IPS-20b (cell line): ENCODE data around the gene FZD2.

ENCODE experiments used
- H3K27ac ChIP-seq: one replicate; pipeline ENCODE4 v1.5.1; 2013; ENCODE audit warnings: low read length
- H3K27me3 ChIP-seq: 2 replicates; pipeline ENCODE4 v1.6.1; 2013; ENCODE audit warnings: mild to moderate bottlenecking, low read length, inconsistent platforms; ENCODE audit not compliant: insufficient read depth
- H3K36me3 ChIP-seq: 2 replicates; pipeline ENCODE4 v1.6.1; 2013; ENCODE audit warnings: low read depth, mild to moderate bottlenecking, inconsistent platforms, low read length, moderate library complexity; ENCODE audit not compliant: insufficient read depth
- H3K4me1 ChIP-seq: 2 replicates; pipeline ENCODE4 v1.6.1; 2013; ENCODE audit warnings: mild to moderate bottlenecking, control low read depth, inconsistent platforms, low read length, moderate library complexity; ENCODE audit not compliant: insufficient read depth
- H3K4me3 ChIP-seq: 2 replicates; pipeline ENCODE4 v1.5.1; 2013; ENCODE audit warnings: mild to moderate bottlenecking, low read length, inconsistent platforms
- H3K9ac ChIP-seq: 2 replicates; pipeline ENCODE4 v1.6.1; 2013; ENCODE audit warnings: low read depth, mild to moderate bottlenecking, inconsistent platforms, low read length, moderate library complexity
- H3K9me3 ChIP-seq: 2 replicates; pipeline ENCODE4 v1.6.1; 2013; ENCODE audit warnings: mild to moderate bottlenecking, low read depth, low read length, inconsistent platforms; ENCODE audit not compliant: insufficient read depth

Gene FZD2

GRCh38 chr17:44602390-44602789, 45.1 kb downstream of the FZD2 start:
- H3K27ac ChIP-seq: no peak overlapping the region
- H3K4me1 ChIP-seq: peaks cover 10% of the 10 kb centered on the region; the same call in 1 of the 2 replicates
- H3K36me3 ChIP-seq: no peaks in the 10 kb centered on the region
- H3K9me3 ChIP-seq: no peaks in the 10 kb centered on the region
- H3K9ac ChIP-seq: no peak overlapping the region
- H3K27me3 ChIP-seq: no peaks in the 10 kb centered on the region
- no peak overlapping the region for H3K4me3 ChIP-seq

- peaks cover 10% of the 10 kb centered on the region; the same call in 1 of the 2 replicates for H3K4me1 ChIP-seq
- no peaks in the 10 kb centered on the region for H3K36me3 ChIP-seq
- no peaks in the 10 kb centered on the region for H3K9me3 ChIP-seq
- H3K4me3 ChIP-seq: no peak overlapping the region
- no peak overlapping the region for H3K27ac ChIP-seq
- no peak overlapping the region for H3K9ac ChIP-seq
- no peaks in the 10 kb centered on the region for H3K27me3 ChIP-seq
Observed at GRCh38 chr17:44602970-44603369, 45.7 kb downstream of the FZD2 start.

GRCh38 chr17:44604116-44604761, 47.0 kb downstream of the FZD2 start:
- Histone ChIP-seq H3K27me3 (no peaks in the 10 kb centered on the region), H3K9me3 (no peaks in the 10 kb centered on the region), H3K9ac (no peak overlapping the region), H3K36me3 (no peaks in the 10 kb centered on the region), H3K27ac (no peak overlapping the region), H3K4me3 (no peak overlapping the region), H3K4me1 (peaks cover 15% of the 10 kb centered on the region)

- Histone ChIP-seq H3K9ac (no peak overlapping the region), H3K27ac (no peak overlapping the region), H3K4me3 (no peak overlapping the region), H3K27me3 (no peaks in the 10 kb centered on the region), H3K4me1 (peaks cover 8% of the 10 kb centered on the region), H3K9me3 (no peaks in the 10 kb centered on the region), H3K36me3 (no peaks in the 10 kb centered on the region)
Observed at GRCh38 chr17:44604768-44605485, 47.6 kb downstream of the FZD2 start.

GRCh38 chr17:44606658-44607057, 49.4 kb downstream of the FZD2 start:
- peaks cover 7% of the 10 kb centered on the region for H3K4me1 ChIP-seq
- no peaks in the 10 kb centered on the region for H3K9me3 ChIP-seq
- H3K36me3 ChIP-seq: no peaks in the 10 kb centered on the region
- H3K4me3 ChIP-seq: no peak overlapping the region
- no peak overlapping the region for H3K9ac ChIP-seq
- no peaks in the 10 kb centered on the region for H3K27me3 ChIP-seq
- no peak overlapping the region for H3K27ac ChIP-seq

- H3K27ac ChIP-seq: no peak overlapping the region
- no peaks in the 10 kb centered on the region for H3K36me3 ChIP-seq
- H3K4me1 ChIP-seq: peaks cover 7% of the 10 kb centered on the region
- no peaks in the 10 kb centered on the region for H3K27me3 ChIP-seq
- no peak overlapping the region for H3K4me3 ChIP-seq
- no peak overlapping the region; the same call in 1 of the 2 replicates for H3K9ac ChIP-seq
- no peaks in the 10 kb centered on the region for H3K9me3 ChIP-seq
Observed at GRCh38 chr17:44607836-44608690, 50.8 kb downstream of the FZD2 start.

GRCh38 chr17:44608727-44609435, 51.6 kb downstream of the FZD2 start:
- no peak overlapping the region for H3K4me3 ChIP-seq
- peak overlapping the region; percentile 54; the same call in 1 of the 2 replicates for H3K9ac ChIP-seq
- peaks cover 7% of the 10 kb centered on the region for H3K4me1 ChIP-seq
- H3K27me3 ChIP-seq: no peaks in the 10 kb centered on the region
- H3K9me3 ChIP-seq: no peaks in the 10 kb centered on the region
- no peaks in the 10 kb centered on the region for H3K36me3 ChIP-seq
- H3K27ac ChIP-seq: peak overlapping the region; percentile 25

- no peak overlapping the region for H3K27ac ChIP-seq
- H3K4me3 ChIP-seq: no peak overlapping the region
- no peaks in the 10 kb centered on the region for H3K36me3 ChIP-seq
- H3K9me3 ChIP-seq: no peaks in the 10 kb centered on the region
- H3K9ac ChIP-seq: no peak overlapping the region
- H3K4me1 ChIP-seq: peaks cover 7% of the 10 kb centered on the region
- H3K27me3 ChIP-seq: no peaks in the 10 kb centered on the region
Observed at GRCh38 chr17:44610331-44610730, 53.0 kb downstream of the FZD2 start.
